ENCODE measurements around the gene LBR. TPM values are rescaled to one million over a fixed set of nuclear protein-coding genes. Genes with fewer than 3 reads are reported as not detected.
A peak's percentile ranks its signal among the peaks of the same experiment; 100 is the strongest.

The LBR gene
- total RNA-seq, 1 experiment from 2014 or later = 86.0 TPM

DNA sequence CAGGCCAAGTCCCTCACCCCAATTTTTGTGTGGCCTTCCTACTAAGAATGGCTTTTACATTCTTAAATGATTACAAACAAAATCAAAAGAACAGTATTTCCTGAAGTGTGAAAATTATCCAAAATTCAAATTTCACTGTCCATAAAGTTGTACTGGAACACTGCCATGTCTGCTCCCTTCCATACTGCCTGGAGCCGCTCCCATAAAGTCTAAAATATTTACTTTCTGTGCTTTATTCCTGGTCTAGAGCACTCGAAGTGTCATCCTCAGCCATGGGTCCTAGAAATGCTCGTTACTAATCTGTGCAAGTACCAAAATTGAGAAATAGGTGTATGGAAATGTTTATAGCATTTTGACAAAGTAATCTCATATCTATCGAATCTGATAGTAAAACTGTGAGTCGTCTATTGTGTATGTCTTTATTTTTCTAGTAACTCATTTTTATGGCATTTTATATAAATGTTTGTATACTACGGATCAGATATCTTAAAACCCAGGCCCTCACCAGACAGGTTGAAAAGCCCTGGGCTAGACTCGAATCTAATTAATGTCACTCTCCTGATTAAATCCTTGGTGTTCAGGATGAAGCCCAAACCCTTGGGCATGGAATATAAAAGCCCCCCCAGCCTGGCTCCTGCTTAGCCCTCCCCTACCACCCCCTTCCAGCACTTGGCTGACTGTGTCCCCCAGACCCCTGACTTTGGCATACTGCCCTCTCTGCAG lies 4.9 kb downstream of the LBR start:
- TF ChIP-seq SP1 (CRISPR knock-in tag; conservative IDR thresholded peaks at IDR 0.05) (no peak), NR3C1 (CRISPR knock-in tag; conservative IDR thresholded peaks at IDR 0.05; ENCODE audit: low read depth) (no peak), ZNF138 (CRISPR knock-in tag; conservative IDR thresholded peaks at IDR 0.05) (no peak), CREB1 (CRISPR knock-in tag; IDR thresholded peaks at IDR 0.05) (no peak), MXD4 (CRISPR knock-in tag; IDR thresholded peaks at IDR 0.05; ENCODE audit: borderline replicate concordance) (no peak), ZNF121 (CRISPR knock-in tag; IDR thresholded peaks at IDR 0.05) (no peak), EMX1 (CRISPR knock-in tag; IDR thresholded peaks at IDR 0.05) (no peak), ZNF317 (CRISPR knock-in tag; IDR thresholded peaks at IDR 0.05; ENCODE audit: borderline replicate concordance, low read depth) (no peak)
- TF ChIP-seq, protein P1, sequence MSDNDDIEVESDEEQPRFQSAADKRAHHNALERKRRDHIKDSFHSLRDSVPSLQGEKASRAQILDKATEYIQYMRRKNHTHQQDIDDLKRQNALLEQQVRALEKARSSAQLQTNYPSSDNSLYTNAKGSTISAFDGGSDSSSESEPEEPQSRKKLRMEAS (CRISPR knock-in tag; IDR thresholded peaks at IDR 0.05) = no peak
- TF ChIP-seq, protein P2, sequence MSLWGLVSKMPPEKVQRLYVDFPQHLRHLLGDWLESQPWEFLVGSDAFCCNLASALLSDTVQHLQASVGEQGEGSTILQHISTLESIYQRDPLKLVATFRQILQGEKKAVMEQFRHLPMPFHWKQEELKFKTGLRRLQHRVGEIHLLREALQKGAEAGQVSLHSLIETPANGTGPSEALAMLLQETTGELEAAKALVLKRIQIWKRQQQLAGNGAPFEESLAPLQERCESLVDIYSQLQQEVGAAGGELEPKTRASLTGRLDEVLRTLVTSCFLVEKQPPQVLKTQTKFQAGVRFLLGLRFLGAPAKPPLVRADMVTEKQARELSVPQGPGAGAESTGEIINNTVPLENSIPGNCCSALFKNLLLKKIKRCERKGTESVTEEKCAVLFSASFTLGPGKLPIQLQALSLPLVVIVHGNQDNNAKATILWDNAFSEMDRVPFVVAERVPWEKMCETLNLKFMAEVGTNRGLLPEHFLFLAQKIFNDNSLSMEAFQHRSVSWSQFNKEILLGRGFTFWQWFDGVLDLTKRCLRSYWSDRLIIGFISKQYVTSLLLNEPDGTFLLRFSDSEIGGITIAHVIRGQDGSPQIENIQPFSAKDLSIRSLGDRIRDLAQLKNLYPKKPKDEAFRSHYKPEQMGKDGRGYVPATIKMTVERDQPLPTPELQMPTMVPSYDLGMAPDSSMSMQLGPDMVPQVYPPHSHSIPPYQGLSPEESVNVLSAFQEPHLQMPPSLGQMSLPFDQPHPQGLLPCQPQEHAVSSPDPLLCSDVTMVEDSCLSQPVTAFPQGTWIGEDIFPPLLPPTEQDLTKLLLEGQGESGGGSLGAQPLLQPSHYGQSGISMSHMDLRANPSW (CRISPR knock-in tag; conservative IDR thresholded peaks at IDR 0.05; ENCODE audit: low read depth) = no peak
- TF ChIP-seq, protein P3, sequence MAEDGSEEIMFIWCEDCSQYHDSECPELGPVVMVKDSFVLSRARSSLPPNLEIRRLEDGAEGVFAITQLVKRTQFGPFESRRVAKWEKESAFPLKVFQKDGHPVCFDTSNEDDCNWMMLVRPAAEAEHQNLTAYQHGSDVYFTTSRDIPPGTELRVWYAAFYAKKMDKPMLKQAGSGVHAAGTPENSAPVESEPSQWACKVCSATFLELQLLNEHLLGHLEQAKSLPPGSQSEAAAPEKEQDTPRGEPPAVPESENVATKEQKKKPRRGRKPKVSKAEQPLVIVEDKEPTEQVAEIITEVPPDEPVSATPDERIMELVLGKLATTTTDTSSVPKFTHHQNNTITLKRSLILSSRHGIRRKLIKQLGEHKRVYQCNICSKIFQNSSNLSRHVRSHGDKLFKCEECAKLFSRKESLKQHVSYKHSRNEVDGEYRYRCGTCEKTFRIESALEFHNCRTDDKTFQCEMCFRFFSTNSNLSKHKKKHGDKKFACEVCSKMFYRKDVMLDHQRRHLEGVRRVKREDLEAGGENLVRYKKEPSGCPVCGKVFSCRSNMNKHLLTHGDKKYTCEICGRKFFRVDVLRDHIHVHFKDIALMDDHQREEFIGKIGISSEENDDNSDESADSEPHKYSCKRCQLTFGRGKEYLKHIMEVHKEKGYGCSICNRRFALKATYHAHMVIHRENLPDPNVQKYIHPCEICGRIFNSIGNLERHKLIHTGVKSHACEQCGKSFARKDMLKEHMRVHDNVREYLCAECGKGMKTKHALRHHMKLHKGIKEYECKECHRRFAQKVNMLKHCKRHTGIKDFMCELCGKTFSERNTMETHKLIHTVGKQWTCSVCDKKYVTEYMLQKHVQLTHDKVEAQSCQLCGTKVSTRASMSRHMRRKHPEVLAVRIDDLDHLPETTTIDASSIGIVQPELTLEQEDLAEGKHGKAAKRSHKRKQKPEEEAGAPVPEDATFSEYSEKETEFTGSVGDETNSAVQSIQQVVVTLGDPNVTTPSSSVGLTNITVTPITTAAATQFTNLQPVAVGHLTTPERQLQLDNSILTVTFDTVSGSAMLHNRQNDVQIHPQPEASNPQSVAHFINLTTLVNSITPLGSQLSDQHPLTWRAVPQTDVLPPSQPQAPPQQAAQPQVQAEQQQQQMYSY (CRISPR knock-in tag; IDR thresholded peaks at IDR 0.05) = no peak
- TF ChIP-seq, protein P4, sequence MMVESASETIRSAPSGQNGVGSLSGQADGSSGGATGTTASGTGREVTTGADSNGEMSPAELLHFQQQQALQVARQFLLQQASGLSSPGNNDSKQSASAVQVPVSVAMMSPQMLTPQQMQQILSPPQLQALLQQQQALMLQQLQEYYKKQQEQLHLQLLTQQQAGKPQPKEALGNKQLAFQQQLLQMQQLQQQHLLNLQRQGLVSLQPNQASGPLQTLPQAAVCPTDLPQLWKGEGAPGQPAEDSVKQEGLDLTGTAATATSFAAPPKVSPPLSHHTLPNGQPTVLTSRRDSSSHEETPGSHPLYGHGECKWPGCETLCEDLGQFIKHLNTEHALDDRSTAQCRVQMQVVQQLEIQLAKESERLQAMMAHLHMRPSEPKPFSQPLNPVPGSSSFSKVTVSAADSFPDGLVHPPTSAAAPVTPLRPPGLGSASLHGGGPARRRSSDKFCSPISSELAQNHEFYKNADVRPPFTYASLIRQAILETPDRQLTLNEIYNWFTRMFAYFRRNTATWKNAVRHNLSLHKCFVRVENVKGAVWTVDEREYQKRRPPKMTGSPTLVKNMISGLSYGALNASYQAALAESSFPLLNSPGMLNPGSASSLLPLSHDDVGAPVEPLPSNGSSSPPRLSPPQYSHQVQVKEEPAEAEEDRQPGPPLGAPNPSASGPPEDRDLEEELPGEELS (CRISPR knock-in tag; IDR thresholded peaks at IDR 0.05) = no peak
- POLR2A ChIA-PET = no interaction called here
- peaks cover 9% of the 10 kb centered on the region for H3K27me3 Mint-ChIP-seq (ENCODE audit: low read depth)
- peaks cover 43% of the 10 kb centered on the region for H3K4me1 Mint-ChIP-seq
- H3K36me3 Mint-ChIP-seq = peaks cover 16% of the 10 kb centered on the region
- ATAC-seq (no peak), DNase-seq (ENCODE audit: low spot score) (no peak)
- no peak overlapping the region for H3K27ac Mint-ChIP-seq
- no peaks in the 10 kb centered on the region for H3K9me3 Mint-ChIP-seq
- CTCF ChIA-PET = no interaction called here
- no peak overlapping the region for H3K4me3 Mint-ChIP-seq

DNA sequence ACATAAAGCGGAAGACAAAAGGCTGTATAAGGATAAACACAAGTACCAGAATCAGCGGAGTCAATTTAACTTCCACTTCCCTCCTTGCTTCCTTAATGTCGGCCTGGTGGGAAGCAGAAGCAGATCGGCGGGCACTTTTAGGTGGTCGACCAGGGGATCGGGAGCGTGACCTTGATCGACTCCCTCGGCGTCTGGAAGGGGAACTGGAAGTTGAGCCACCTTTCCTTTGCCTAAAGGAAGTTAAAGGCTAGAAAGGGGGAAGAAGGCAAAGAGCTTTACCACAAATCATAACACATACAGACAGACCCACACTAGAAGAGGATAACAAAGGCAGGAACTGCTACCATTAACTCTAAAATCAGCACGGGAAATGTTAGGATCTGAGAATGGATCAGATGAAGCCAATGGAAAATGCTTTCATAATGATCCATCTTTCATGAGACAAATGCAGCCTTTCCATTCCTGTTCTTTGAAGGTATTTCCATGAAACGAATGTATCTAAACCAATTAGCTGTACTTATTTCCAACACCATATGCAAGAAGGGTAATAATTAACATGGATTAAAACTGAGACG lies 5.7 kb downstream of the LBR start:
- ChIA-PET CTCF (no interaction called here), POLR2A (no interaction called here)
- H3K9me3 Mint-ChIP-seq = no peaks in the 10 kb centered on the region
- H3K27me3 Mint-ChIP-seq (ENCODE audit: low read depth) = peaks cover 9% of the 10 kb centered on the region
- H3K4me1 Mint-ChIP-seq = peaks cover 43% of the 10 kb centered on the region
- peaks cover 21% of the 10 kb centered on the region for H3K36me3 Mint-ChIP-seq
- no peak overlapping the region for H3K4me3 Mint-ChIP-seq
- H3K27ac Mint-ChIP-seq = peak overlapping the region; percentile 54; the same call in 1 of the 2 replicates
- TF ChIP-seq, protein P5, sequence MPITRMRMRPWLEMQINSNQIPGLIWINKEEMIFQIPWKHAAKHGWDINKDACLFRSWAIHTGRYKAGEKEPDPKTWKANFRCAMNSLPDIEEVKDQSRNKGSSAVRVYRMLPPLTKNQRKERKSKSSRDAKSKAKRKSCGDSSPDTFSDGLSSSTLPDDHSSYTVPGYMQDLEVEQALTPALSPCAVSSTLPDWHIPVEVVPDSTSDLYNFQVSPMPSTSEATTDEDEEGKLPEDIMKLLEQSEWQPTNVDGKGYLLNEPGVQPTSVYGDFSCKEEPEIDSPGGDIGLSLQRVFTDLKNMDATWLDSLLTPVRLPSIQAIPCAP (CRISPR knock-in tag; IDR thresholded peaks at IDR 0.05) = no peak
- TF ChIP-seq, protein P6, sequence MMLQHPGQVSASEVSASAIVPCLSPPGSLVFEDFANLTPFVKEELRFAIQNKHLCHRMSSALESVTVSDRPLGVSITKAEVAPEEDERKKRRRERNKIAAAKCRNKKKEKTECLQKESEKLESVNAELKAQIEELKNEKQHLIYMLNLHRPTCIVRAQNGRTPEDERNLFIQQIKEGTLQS (CRISPR knock-in tag; conservative IDR thresholded peaks at IDR 0.05) = no peak
- TF ChIP-seq FOXJ3 (CRISPR knock-in tag; IDR thresholded peaks at IDR 0.05; ENCODE audit: borderline replicate concordance) (no peak), NR2C2 (CRISPR knock-in tag; IDR thresholded peaks at IDR 0.05) (no peak), NR1H2 (CRISPR knock-in tag; IDR thresholded peaks at IDR 0.05) (no peak)
- TF ChIP-seq, protein P7, sequence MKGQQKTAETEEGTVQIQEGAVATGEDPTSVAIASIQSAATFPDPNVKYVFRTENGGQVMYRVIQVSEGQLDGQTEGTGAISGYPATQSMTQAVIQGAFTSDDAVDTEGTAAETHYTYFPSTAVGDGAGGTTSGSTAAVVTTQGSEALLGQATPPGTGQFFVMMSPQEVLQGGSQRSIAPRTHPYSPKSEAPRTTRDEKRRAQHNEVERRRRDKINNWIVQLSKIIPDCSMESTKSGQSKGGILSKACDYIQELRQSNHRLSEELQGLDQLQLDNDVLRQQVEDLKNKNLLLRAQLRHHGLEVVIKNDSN (CRISPR knock-in tag; IDR thresholded peaks at IDR 0.05) = no peak
- ATAC-seq (no peak), DNase-seq (ENCODE audit: low spot score) (no peak)

Data from WTC11 (cell line).